ENCODE data around the gene BEND3.

DNA sequence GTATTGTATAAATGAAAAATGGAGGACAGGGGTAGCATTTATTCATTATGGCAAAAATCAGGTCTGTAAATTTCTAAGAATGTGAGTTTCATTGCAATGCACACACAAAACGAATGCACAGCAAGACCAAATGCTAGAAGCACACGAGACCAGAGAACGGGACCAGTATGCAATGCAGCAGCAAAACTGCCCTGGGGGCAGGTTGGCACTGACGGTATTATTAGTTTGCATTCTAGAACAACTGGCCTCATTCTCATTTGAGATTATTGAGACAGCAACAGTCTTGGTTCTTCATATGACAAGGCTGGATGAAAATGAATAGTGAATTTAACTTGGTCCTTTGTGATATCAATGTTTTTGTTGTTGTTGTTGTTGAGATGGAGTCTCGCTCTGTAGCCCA is 96.3 kb downstream of the BEND3 start:
- TF ChIP-seq, protein P1, sequence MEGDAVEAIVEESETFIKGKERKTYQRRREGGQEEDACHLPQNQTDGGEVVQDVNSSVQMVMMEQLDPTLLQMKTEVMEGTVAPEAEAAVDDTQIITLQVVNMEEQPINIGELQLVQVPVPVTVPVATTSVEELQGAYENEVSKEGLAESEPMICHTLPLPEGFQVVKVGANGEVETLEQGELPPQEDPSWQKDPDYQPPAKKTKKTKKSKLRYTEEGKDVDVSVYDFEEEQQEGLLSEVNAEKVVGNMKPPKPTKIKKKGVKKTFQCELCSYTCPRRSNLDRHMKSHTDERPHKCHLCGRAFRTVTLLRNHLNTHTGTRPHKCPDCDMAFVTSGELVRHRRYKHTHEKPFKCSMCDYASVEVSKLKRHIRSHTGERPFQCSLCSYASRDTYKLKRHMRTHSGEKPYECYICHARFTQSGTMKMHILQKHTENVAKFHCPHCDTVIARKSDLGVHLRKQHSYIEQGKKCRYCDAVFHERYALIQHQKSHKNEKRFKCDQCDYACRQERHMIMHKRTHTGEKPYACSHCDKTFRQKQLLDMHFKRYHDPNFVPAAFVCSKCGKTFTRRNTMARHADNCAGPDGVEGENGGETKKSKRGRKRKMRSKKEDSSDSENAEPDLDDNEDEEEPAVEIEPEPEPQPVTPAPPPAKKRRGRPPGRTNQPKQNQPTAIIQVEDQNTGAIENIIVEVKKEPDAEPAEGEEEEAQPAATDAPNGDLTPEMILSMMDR (IDR thresholded peaks at IDR 0.05) = no peak
- TF ChIP-seq POLR2A (IDR thresholded peaks at IDR 0.05) = no peak
